PFSK-1 (cell line): ENCODE results near the gene SLC25A17.

Experiments
- FOXP2 ChIP-seq: optimal IDR thresholded peaks from 2 replicates; pipeline ENCODE3; 2011; ENCODE audit warnings: borderline replicate concordance, control low read depth, inconsistent platforms; ENCODE audit not compliant: insufficient read depth; ENCODE audit errors: extremely low read length, extremely low read depth
- POLR2AphosphoS5 ChIP-seq: IDR thresholded peaks from 2 replicates; pipeline ENCODE4 v1.6.1; 2012; ENCODE audit warnings: low read depth, mild to moderate bottlenecking, control low read depth, low read length, moderate library complexity
- SIN3A ChIP-seq: IDR thresholded peaks from 2 replicates; pipeline ENCODE4 v1.6.1; 2012; ENCODE audit warnings: mild to moderate bottlenecking, low read length, moderate library complexity, borderline replicate concordance; ENCODE audit not compliant: insufficient read depth
- TAF1 ChIP-seq: IDR thresholded peaks from 2 replicates; pipeline ENCODE4 v1.6.1; 2012; ENCODE audit warnings: low read length, control low read depth, borderline replicate concordance; ENCODE audit not compliant: insufficient read depth
- TF ChIP-seq, protein P1 (sequence below), 2 experiments: IDR thresholded peaks; 2 replicates each; pipeline versions ENCODE4 v1.6.1 to v1.8.0; 2011 to 2012; ENCODE audit warnings: low read depth in 2 of 2, low read length in 2 of 2, control low read depth in 1 of 2, inconsistent platforms in 1 of 2, mild to moderate bottlenecking in 1 of 2, moderate library complexity in 1 of 2; ENCODE audit not compliant: insufficient read depth in 1 of 2

The SLC25A17 gene

DNA sequence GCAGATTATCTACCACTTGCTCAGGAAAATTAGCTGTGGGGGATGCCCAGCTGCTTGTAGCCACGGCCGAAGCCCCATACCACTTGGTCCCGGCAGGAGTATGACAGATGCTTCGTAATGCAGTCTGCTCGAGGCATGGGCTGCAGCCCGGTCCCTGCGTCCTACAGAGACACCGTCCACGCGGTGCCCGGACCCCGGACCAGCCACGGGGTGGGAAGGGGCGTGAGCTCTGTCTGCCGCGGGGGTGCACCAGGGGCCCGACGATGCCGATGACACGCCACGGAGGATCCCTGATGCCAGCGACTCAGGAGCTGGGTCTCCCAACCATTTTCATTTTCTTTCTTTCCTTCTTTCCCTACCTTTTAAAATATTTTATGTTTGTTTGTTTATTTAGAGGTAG is 30.0 kb downstream of the SLC25A17 start:
- TF ChIP-seq SIN3A (no peak), FOXP2 (no peak), POLR2AphosphoS5 (no peak), TAF1 (no peak)
- TF ChIP-seq, protein P1, sequence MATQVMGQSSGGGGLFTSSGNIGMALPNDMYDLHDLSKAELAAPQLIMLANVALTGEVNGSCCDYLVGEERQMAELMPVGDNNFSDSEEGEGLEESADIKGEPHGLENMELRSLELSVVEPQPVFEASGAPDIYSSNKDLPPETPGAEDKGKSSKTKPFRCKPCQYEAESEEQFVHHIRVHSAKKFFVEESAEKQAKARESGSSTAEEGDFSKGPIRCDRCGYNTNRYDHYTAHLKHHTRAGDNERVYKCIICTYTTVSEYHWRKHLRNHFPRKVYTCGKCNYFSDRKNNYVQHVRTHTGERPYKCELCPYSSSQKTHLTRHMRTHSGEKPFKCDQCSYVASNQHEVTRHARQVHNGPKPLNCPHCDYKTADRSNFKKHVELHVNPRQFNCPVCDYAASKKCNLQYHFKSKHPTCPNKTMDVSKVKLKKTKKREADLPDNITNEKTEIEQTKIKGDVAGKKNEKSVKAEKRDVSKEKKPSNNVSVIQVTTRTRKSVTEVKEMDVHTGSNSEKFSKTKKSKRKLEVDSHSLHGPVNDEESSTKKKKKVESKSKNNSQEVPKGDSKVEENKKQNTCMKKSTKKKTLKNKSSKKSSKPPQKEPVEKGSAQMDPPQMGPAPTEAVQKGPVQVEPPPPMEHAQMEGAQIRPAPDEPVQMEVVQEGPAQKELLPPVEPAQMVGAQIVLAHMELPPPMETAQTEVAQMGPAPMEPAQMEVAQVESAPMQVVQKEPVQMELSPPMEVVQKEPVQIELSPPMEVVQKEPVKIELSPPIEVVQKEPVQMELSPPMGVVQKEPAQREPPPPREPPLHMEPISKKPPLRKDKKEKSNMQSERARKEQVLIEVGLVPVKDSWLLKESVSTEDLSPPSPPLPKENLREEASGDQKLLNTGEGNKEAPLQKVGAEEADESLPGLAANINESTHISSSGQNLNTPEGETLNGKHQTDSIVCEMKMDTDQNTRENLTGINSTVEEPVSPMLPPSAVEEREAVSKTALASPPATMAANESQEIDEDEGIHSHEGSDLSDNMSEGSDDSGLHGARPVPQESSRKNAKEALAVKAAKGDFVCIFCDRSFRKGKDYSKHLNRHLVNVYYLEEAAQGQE (IDR thresholded peaks at IDR 0.05; ENCODE audit: insufficient read depth in 1 of 2, low read depth in 2 of 2, low read length in 2 of 2) = no peak

GRCh38 chr22:40782521-40782920 is 36.6 kb downstream of the SLC25A17 start:
- TF ChIP-seq, protein P1 (IDR thresholded peaks at IDR 0.05; ENCODE audit: insufficient read depth in 1 of 2, low read depth in 2 of 2, low read length in 2 of 2) = no peak
- TF ChIP-seq TAF1 (no peak), SIN3A (no peak), FOXP2 (no peak), POLR2AphosphoS5 (no peak)

DNA sequence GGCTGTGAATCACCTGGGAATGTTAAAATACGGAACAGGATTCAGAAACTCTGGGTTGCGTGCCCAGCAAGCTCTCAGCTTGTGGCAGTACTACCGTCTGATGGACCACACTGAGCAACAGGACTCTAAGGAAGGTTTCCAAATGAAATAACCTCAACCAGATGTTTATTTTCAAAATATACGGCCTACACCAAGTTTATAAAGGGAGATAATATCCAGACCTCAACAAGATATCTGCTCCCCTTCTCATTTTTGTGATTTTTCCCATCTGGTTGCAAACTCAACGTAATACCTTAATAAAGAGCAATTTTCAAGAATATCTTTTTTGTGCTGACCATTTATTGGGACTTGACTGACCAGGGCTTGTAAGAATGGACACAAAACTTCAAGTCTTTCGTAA is 49.4 kb downstream of the SLC25A17 start:
- TF ChIP-seq, protein P1 (IDR thresholded peaks at IDR 0.05; ENCODE audit: insufficient read depth in 1 of 2, low read depth in 2 of 2, low read length in 2 of 2) = no peak
- TF ChIP-seq SIN3A (no peak), TAF1 (no peak), FOXP2 (no peak), POLR2AphosphoS5 (no peak)

DNA sequence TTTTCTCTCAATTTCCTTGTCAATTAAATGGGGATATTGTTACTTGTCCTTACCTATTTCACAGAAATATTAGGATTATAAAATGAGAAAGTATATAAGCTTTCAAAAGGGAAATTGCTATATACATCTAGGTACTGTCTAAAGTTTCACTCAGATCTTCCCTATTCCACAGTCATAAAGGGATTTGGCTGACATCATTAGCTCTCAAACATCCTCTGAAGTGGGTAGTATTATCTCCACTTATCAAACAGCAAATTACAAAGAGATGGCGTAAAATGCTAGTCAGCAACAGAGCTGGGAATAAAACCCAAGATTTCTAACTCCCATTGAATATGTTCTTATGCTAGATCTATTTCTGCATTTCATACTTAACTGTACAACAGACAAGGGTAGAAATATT is 50.9 kb downstream of the SLC25A17 start:
- TF ChIP-seq SIN3A (no peak), FOXP2 (no peak), POLR2AphosphoS5 (no peak), TAF1 (no peak)
- TF ChIP-seq, protein P1 (IDR thresholded peaks at IDR 0.05; ENCODE audit: insufficient read depth in 1 of 2, low read depth in 2 of 2, low read length in 2 of 2) = no peak

GRCh38 chr22:40766956-40767355 is 52.2 kb downstream of the SLC25A17 start:
- TF ChIP-seq, protein P1 (IDR thresholded peaks at IDR 0.05; ENCODE audit: insufficient read depth in 1 of 2, low read depth in 2 of 2, low read length in 2 of 2) = no peak
- TF ChIP-seq SIN3A = no peak
- no peak for TF ChIP-seq FOXP2
- no peak for TF ChIP-seq TAF1
